Right renal cortex interstitium (tissue), 3 donors: ENCODE results near the gene LENEP. TPM values are rescaled to one million over a fixed set of nuclear protein-coding genes. Genes with fewer than 3 reads are reported as not detected.

Experiments used
- DNase-seq, 3 donors: peaks; one replicate each; pipeline ENCODE4 v3.0.0-alpha.2; 2013; ENCODE audit warnings: low read depth in 3 of 3, low spot score in 2 of 3
- polyA plus RNA-seq, 3 donors: library from polyadenylated mRNA; unstranded; fragments of 120-200 nt; gene quantifications; one replicate each; pipeline ENCODE4 v1.2.1, GENCODE V29; 2013; ENCODE audit not compliant: insufficient read length in 3 of 3

Gene LENEP
- polyA plus RNA-seq, 3 donors: not detected

DNA sequence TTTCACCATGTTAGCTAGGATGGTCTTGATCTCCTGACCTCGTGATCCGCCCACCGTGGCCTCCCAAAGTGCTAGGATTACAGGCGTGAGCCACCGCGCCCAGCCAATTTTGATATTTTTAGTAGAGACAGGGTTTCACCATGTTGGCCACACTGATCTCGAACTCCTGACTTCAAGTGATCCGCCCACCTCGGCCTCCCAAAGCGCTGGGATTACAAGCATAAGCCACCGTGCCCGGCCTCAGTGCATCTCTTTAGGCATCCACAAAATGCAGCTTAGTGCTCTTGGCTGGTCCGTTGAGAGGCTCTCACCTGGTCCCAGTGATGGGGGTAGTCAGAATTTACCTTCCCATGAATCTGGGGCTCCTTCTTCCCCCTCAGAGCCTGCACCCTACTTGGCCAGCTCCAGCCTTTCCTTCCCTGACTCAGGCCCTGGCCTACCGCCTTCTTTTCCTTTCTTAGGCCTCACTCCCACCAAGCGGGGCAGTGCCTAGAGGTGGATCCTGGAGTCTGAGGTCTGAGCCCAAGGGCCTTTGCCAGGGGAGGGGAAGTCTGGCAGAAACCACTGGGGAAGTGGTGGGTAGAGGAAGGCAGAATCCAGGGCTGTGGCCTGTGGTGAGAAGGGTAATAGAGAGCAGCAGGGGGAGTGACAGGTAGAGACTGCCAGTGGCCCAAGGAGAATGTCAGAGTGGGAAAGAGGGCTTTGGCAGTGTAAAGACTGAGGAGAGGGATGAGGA, 3.7 kb downstream of the LENEP start:
- DNase-seq: no peak

DNA sequence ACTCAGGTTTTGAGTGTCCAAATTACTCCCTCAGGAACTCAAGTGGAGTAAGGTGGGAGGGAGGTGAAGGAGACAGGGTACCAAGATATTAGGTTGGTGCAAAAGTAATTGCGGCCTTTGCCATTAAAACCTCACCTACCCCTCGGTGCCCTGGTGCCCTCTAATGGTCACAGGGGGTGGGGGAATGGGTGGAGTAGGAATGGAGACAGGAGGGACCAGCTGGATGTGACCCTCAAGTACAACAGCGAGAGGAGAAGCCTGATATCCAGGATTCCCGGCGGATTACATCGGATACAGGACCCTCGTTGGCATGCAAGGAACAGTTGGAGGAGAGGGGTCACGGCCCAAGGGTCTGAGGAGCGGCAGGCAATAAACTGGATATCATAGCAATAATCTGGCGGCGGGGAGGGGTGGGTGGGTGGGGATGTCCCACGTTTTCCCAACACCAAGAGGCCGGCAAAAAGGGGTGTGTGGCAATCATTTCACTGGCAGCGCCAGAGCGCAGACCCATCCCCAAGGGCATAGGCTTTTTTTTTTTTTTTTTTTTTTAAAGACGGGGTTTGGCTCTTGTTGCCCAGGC, 4.9 kb downstream of the LENEP start:
- no peak for DNase-seq

DNA sequence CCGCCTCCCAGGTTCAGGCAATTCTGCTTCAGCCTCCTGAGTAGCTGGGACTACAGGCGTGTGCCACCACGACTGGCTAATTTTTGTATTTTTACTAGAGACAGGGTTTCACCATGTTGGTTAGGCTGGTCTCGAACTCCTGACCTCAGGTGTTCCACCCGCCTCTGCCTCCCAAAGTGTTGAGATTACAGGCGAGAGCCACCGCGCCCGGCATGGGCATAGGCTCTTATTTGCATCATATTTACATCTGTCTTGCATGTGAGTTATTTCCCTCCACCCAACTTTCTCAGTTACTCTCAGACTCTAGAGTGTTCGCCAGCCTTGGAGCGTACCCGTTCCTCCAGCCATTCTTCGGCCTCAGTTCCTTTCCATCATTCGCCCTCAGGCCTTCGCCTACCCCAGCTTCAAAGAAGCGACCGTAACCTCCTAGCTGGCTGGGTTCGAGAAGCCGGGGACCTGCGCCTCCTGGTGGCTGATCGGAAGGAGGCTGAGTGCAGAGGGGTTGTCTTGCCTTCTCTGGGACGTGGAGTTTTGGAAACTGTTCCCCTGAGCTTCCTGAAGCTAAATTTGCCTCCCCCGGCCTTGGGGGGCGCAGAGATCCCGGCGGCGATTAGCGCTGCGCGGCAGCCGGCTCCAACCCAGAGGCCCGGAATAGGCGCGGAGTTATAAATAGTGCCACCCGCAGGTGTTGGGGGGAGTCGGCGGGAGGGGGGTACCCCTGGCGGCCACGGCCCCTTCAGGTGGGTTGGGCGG, 5.6 kb downstream of the LENEP start:
- DNase-seq: no peak

DNA sequence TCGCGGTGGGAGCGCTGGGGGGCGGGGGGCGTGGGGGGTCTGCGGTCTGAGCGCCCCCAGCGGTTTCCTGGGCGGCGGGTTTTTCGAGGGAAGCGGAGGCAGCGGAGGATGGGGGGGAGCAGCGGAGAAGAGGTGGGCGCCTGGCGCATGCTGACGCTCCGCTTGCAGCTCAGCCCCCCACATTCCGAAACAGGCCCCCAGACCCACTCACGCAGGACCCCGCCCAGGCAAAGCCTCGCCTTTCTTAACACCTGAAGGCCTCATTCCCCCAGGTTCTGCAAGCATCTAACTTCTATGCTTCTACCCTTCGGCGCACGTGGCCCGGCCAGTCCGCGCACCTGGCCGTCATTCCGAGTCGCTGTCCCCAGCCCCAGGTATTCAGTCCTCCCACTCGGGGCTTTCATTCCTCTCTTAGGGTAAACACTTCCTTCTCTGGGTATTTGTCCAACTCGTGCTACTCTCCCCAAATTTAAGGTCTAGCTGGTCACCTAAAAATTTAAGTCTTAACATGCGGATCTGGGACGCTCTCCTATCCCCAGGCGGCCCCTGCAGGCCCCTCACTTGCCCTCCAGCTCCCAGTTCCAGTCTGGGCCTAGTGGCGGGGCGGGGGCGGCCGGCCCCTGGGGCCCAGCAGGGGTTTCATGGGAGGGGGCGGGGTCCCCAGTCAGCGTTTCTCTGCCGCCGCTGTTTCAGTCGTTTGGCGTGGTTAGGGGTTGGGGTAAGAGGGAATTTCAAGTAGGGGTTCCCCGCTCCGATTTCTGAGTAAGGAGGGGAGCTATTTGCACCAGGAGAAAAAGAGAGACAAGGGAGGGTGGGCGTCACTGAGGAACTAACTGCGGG, 6.4 kb downstream of the LENEP start:
- no peak for DNase-seq

DNA sequence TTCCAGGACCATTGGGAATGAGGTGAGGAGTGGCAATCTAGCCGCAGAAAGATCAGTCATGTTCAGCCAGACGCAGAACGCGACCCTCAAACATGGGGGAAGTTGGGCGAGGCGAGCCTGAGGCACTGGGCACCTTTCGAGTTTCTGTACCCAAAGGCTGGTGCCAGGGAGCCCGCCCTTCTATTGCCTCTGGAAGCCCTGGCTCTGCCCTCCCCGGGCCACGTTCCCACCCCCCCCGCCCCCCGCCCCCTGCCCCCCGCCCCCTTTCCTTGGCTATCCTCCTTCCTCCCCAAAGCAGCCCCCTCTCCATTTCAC, 7.0 kb downstream of the LENEP start:
- DNase-seq: no peak

DNA sequence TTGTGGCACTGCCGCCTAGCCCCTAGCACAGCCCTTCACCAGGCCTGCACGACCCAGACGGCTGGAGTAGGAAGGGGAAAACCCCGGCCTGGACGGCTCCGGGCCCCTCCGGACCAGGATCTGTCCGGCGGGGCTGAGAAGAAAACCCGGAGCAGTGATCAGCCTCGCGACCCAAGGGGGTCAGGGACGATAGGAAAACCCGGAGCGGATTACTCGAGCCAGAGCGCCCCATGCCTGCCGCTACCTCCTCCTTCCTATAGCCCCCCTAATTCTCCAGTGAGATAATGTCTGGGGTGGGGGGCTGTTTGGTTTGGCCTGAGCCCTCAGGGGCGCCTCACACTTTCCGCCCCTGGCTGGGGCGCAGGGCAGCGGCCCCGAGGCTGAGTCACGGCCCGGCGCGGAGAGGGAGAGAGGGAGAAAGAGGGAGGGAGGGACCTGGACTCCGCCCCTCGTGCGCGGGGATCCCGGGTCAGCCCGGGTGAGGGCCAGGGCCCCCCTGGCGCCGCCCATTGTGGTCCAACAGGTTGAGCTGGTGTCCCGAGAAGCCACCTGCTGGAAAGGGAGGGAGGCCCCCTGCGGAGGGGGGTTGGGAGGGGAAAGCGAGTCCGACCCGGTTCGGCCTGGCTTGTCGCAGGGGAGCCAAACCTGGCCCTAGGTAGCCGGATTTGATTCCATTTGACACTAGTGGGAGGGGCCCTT, 7.5 kb downstream of the LENEP start:
- DNase-seq: peak in 2 of 3 donors; percentile 89 to 93

DNA sequence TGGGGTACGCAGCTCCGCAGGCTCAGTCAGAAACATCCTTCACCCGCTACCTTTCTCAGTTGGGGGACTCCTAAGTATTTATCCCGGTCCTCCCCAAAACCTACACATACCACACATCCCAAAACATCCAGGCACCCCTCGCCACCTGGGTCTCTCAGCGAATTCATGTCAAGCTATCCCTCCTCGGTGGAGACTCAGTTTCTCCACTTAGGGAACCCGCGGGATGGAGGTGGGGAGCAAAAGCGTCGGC, 8.0 kb downstream of the LENEP start:
- no peak for DNase-seq

DNA sequence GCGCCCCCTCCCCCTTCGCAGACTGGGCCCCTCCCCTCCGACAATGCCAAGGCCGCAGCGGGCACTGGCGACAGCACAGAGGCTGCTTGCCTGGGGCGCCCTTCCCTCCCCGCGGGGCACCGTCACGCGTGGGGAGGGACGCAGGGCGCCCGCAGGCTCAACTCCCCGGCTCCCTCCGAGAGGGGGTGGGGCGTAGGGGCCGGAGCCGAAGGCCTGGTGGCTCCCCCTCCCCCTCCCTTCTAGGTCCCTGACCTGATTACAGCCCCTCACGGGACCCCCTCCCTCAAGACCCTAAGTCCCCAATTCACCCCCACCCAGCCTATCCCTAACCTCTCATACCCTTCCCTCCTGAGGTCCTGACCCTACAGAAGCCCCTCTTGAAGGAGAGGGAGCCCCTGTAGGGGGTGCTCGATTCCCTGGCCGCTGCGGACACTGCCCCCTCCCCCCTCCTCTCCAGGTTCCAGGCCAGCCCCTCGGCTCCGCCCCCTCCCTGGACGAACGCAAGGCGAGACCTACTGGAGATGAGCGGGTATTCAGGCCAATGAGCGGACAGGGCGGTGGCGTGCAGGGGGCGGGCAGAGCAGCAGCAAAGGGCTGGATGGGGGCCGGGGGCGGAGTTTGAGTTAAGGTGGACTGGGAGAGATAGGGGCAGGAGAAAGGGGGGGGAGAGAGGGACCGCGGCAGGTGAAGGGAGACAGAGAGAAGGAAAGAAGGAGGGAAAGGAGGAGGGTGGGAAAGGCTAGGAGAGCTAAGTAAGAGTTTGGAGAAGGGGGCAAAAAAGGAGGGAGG, 8.5 kb downstream of the LENEP start:
- peak in 2 of 3 donors; percentile 98 to 99 for DNase-seq

DNA sequence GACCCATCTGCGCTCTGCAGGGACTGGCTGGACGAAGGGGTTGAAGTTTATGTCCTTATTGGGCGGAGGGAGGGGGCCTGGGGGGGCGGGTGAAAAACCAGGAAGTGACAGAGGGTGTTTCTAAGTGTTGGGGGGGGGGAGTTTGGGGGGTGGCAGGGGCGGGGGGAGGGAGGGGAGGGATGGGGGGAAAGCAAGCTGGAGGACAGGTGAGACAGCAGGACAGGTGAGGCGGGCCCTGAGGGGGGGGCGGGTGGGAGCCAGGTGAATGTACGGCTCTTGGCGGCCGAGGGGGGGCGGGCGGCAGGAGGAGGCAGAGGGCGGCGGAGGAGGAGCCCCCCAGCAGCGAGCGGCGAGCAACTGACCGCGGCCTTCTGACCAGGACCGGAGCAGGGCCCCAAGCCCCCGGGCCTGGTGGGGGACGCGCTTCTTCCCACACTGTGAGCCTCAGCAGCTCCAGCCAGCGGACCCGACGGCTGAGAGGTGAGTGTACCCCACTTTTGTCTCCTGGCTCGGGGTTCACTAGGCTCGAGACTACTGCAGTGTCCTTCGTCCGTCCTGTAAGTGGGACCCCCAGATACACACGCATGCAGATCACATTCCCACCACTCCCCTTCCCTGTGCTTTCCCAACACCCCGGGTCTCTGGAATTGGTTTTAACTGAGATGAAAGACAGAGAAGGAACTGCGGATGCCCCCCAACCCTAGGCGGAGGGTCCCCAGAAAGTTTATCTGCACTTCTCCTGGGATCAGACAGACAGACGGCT, 9.3 kb downstream of the LENEP start, which contains the start of gene ZBTB7B:
Gene ZBTB7B (plus strand): TSS at position 339 of the 763 bp plus-strand sequence. CDS start 11,859 bp downstream, outside the sequence.
- DNase-seq: no peak

DNA sequence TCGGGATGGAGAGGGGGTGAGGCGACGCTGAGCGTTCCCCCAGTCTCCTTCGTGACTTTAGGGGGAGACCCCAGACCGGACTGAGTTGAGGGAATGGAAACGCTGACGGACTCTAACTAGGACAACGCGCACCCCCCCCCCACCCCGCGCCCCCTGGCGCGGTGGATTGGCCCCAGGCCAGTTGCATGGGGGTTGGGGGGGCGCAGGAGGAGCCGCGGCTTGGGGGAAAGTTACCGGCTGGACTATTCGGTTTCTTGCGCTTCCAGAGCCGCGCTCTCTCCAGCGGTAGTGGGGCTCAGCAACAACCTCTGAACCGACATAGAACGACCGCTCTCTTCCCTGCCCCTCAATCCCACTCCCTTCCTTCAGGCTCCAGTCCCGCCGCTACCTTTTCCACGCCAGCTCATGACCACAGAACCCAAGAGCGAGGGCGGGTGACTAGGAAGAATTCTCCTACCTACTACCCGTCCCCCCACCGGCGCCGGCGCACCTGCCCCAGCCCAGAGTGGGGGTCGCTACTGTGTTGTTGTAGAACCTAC, 9.9 kb downstream of the LENEP start:
- DNase-seq: no peak

DNA sequence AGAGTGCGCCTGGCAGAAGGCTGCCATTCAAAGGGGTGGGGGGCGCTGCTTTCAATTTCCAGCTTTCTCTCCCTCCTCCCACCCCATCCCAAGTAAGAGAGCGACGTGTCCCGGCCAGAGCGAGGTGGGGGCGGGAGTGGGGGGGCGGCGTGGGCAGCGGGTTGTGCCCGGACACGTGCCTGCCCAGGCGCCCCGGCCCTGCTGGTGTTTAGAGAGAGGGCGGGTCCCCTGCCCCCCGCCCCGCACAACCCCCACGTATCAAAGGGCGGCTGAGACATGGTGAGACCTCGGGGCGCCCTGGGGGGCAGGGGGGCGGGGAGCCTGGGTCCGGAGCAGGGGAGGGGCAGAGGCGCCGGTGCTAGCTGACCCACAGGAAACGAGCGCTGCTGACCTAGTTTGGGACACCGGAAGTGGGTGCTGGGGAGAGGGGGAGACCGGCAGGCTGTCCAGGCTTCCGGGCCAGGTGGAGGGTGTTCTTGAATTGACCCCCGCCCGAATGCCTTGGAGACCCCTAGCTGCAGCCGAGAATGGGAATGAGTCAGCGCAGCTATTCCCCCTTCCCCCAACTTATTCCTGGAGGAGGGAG, 10.5 kb downstream of the LENEP start:
- no peak for DNase-seq

DNA sequence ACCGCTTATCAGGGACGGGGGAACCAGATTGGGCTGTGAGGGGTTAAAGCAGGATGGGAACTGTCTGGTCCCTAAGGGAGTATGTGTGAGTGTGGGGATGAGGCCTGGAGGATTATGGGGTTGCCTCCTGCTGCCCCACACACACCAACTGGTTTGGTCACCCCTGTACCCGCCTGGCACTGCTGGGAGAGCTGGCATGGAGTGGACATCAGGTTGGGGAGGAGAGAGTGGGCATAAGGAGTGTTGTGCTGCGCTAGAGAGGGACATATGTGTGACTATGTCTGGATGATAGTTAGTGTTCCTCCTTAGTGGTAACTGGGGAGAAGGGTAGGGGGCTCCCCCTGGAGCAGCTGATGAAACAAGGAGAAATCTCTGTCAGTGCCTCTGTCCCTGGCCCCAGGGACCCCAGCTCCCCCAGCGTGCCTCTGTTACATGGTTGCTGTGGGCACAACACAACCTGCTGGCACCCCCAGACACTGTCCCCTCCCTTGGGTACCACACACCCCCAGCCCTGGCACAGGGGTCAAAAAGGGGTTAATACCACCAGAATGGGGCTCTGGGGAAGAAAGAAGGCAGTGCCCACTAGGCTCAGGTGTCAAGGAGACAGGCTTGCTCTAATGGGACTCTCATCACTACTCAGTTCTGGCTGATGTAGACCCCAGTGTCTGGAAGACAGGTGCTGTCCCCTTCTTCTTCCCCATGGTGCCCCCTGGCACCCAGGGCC, 11.1 kb downstream of the LENEP start:
- no peak for DNase-seq

DNA sequence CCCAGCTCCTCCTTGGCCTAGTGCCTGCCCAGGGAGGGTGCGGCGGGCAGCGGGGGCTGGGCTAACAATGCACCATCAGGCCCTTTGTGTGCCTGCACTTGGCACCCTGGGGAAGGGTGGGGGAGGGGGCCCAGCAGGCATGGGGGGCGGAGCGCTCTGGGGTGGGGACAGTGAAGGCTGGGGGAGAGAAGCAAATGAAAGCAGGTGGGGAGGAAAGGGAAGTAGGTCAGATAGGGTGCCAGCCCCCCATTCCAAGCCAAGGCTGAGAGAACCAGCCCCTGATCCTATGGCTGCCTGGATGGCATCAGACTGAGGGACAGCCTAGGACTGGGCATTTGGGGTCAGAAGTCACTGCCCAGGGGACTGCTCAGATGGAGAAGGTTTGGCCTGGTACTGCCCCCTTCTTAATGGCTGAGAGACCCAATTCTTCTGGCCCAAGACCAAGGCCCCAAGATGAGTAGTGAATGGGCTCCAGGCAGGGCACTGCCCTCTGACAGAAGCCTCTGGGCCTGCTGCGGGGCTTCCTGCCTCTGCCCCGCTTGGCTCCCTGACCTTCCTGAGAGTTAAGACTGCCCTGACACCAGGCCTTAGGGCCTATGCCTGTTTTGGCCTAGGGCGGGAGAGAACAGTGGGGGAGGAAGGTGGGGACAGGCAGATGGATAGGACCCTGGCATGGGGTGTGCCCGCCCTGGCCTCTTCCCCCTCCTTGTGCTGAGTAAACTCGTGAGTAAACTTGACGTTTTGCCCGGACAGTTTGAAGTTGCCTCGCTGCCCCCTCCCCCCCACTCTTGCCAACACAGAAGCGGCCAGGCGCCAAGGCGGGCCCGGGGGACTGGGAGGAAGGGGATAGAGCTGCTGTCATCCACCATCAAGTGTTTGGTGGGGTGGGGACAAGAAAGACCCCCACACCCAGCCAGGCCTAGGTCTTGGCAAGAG, 12.0 kb downstream of the LENEP start:
- no peak for DNase-seq

DNA sequence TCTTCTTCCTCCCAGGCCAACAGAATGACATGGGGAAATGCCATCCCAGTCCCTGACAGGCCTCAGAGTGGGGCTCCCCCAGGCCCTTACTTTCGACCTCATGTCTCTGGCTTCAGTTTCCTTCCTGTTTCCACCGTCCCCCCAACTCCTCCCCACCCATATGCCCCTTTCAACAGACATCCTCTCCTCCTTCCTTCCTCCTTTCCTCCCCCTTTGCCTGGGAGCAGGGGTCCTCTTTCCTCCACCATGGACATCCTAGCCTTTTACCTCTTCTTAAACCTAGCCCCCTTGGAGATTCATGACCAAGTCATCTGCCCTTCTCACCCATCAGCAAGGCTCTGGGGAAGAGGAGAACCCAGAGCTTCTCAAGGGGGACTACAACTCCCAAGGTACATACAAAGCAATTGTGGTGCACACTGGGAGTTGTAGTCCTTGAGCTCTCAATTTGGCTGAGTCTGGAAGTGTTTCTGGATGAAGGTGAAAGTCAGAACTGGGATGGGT, 13.3 kb downstream of the LENEP start:
- no peak for DNase-seq

DNA sequence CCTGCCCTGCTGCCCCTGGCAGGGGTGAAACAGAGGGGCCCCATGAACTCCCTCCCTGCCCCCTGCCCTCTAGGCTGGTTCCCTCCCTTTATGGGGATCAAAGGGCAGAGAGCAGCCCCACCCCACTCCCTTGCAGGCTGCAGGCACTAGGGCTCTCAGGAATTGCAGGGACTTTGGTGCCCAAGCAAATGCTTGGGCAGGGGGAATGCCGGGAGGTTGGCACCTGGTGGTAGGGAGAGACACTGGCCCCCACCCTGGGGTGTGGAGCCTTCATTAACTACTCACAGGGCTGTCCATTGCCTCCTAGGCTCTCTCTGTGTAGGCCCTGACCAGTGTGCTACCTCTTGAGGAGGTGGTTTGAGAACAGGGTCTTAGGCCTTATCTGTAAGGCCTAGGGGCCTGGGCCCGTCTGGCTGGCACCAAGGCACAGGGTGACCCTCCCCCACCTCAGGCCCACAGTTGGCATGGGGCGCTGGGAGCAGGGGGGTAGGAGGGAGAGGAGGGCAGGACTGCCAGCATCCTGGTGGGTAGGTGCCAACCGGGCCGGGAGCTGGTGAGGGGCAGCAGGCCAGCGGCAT, 14.0 kb downstream of the LENEP start:
- DNase-seq: no peak
